Measurements from ENCODE around the gene TKTL1.
A peak's percentile ranks its signal among the peaks of the same experiment; 100 is the strongest.

Gene TKTL1

GRCh38 chrX:154379569-154379951 lies 84.0 kb downstream of the TKTL1 start:
- no peak for DNase-seq (ENCODE audit: low read depth)
- H3K4me3 ChIP-seq (ENCODE audit: low read depth, low read length): peak overlapping the region; percentile 88

More at GRCh38 chrX:154379569-154379951, 84.0 kb downstream of the TKTL1 start:
- no peak for TF ChIP-seq CTCF (IDR thresholded peaks at IDR 0.05; ENCODE audit: low read depth, low read length, missing control alignments)
